GM12878 (cell line): ENCODE results near the gene LDLR. TPM values are rescaled to one million over a fixed set of nuclear protein-coding genes. Genes with fewer than 3 reads are reported as not detected.

Source experiments
- ATAC-seq: fragments of 200-7000 bp; cut with Tn5 transposase; 3 replicates; pipeline ENCODE4 v1.9.1; 2020; ENCODE audit warnings: mild to moderate bottlenecking, moderate library complexity
- BruUV-seq: library from RNA; stranded (reverse); fragments of 400-500 nt; replicated peaks from 2 replicates; lab custom pipeline; 2021; lab: Mats Ljungman, UMichigan
- CTCF ChIA-PET: fragments of 300-600 bp; sonication (Branson Sonifier 250); formaldehyde crosslinking; extraction: SDS; loops from one replicate; lab custom pipeline; 2021; ENCODE audit warnings: inconsistent platforms; lab: Yijun Ruan, JAX
- POLR2A ChIA-PET: fragments of 350-600 bp; formaldehyde crosslinking; extraction: SDS; loops from one replicate; lab custom pipeline; 2021; ENCODE audit warnings: inconsistent platforms; lab: Charles Lee
- RAD21 ChIA-PET: fragments of 300-600 bp; sonication (Branson Sonifier 250); formaldehyde crosslinking; loops from one replicate; lab custom pipeline; 2023; ENCODE audit warnings: antibody characterized with exemption; ENCODE audit not compliant: unreplicated experiment; lab: Charles Lee
- SMC1A ChIA-PET: fragments of 300-600 bp; sonication (Branson Sonifier 250); formaldehyde crosslinking; loops from one replicate; lab custom pipeline; 2023; ENCODE audit not compliant: unreplicated experiment, uncharacterized antibody; lab: Charles Lee
- DNase-seq: peaks from one replicate; pipeline ENCODE4 v3.0.0-alpha.2; 2011; ENCODE audit warnings: low read depth, low spot score
- FAIRE-seq: peaks from 3 replicates; lab custom pipeline; 2011; peaks lifted over from hg19 to GRCh38; lab: Jason Lieb, UNC
- H2AFZ ChIP-seq: 2 replicates; pipeline ENCODE4 v1.6.0; 2011; ENCODE audit warnings: low read depth, low read length, control low read depth; ENCODE audit not compliant: control insufficient read depth
- H3K27ac ChIP-seq: 2 replicates; pipeline ENCODE4 v1.5.1; 2011; ENCODE audit warnings: control low read depth; ENCODE audit not compliant: control insufficient read depth, insufficient read depth
- H3K27me3 ChIP-seq, 2 experiments: replicated peaks in 1 of 2; 2 replicates each; pipeline versions ENCODE4 v1.6.0 to v1.6.1; 2011; ENCODE audit warnings: low read length in 1 of 2; ENCODE audit not compliant: control insufficient read depth in 2 of 2, insufficient read depth in 2 of 2
- H3K36me3 ChIP-seq, 2 experiments: 2 replicates each; pipeline ENCODE4 v1.5.1; 2011; ENCODE audit warnings: low read length in 1 of 2; ENCODE audit not compliant: control insufficient read depth in 2 of 2, insufficient read depth in 2 of 2
- H3K4me1 ChIP-seq: 2 replicates; pipeline ENCODE4 v1.6.1; 2011; ENCODE audit warnings: mild to moderate bottlenecking, low read length, moderate library complexity, mixed read lengths; ENCODE audit not compliant: control insufficient read depth, insufficient read depth
- H3K4me2 ChIP-seq: 2 replicates; pipeline ENCODE4 v1.6.0; 2011; ENCODE audit warnings: control low read depth; ENCODE audit not compliant: control insufficient read depth, insufficient read depth
- H3K4me3 ChIP-seq: fragments of 200-600 bp; sonication (generic); 2 replicates; pipeline ENCODE4 v1.5.1; 2016
- H3K79me2 ChIP-seq: 2 replicates; pipeline ENCODE4 v1.6.0; 2011; ENCODE audit warnings: low read length; ENCODE audit not compliant: control insufficient read depth, insufficient read depth
- H3K9ac ChIP-seq: 2 replicates; pipeline ENCODE4 v1.8.0; 2011; ENCODE audit warnings: low read length, control low read depth, mixed read lengths; ENCODE audit not compliant: control insufficient read depth, insufficient read depth
- H3K9me3 ChIP-seq: replicated peaks from 3 replicates; pipeline ENCODE4 v1.5.1; 2011; ENCODE audit warnings: mild to moderate bottlenecking, low read length; ENCODE audit not compliant: control insufficient read depth, insufficient read depth
- H4K20me1 ChIP-seq: 2 replicates; pipeline ENCODE4 v1.6.0; 2011; ENCODE audit not compliant: control insufficient read depth, insufficient read depth
- FOXM1 ChIP-seq: IDR thresholded peaks from 2 replicates; pipeline ENCODE4 v1.6.1; 2012; ENCODE audit warnings: low read depth, mild to moderate bottlenecking, inconsistent platforms, low read length, moderate library complexity
- GATAD2B ChIP-seq: fragments of 450-650 bp; conservative IDR thresholded peaks from 2 replicates; pipeline ENCODE4 v1.6.1; 2017; ENCODE audit warnings: low read depth, mild to moderate bottlenecking, moderate library complexity
- NFIC ChIP-seq: IDR thresholded peaks from 2 replicates; pipeline ENCODE4 v1.6.1; 2012; ENCODE audit warnings: low read depth, mild to moderate bottlenecking, inconsistent platforms, low read length, moderate library complexity
- RAD21 ChIP-seq: IDR thresholded peaks from 2 replicates; pipeline ENCODE4 v1.6.1; 2011; ENCODE audit warnings: mild to moderate bottlenecking, low read depth, low read length, moderate library complexity; ENCODE audit not compliant: insufficient read depth
- WRNIP1 ChIP-seq: IDR thresholded peaks from 2 replicates; pipeline ENCODE4 v1.6.1; 2011; ENCODE audit warnings: low read depth, low read length, improper control_type of control experiment, borderline replicate concordance
- ZNF24 ChIP-seq: fragments of 450-650 bp; IDR thresholded peaks from 2 replicates; pipeline ENCODE4 v1.6.1; 2017; ENCODE audit warnings: antibody characterized with exemption, mild to moderate bottlenecking
- ZNF622 ChIP-seq: fragments of 450-650 bp; IDR thresholded peaks from 2 replicates; pipeline ENCODE4 v1.6.1; 2017; ENCODE audit warnings: mild to moderate bottlenecking, inconsistent platforms
- WGBS: methylation state at CpG from one replicate; pipeline ENCODE4 v1.1.6; 2016; ENCODE audit warnings: low lambda C conversion rate; ENCODE audit not compliant: insufficient replicate concordance, insufficient coverage; ENCODE audit errors: missing lambda C conversion rate; 5-methylcytosine and 5-hydroxymethylcytosine counted together
- in situ Hi-C: fragments of 300-500 bp; cut with MboI; formaldehyde crosslinking; loops from 9 replicates; pipeline ENCODE4 v1.14.3; 2018; ENCODE audit warnings: mixed read lengths
- intact Hi-C: fragments of 100-400 bp; cut with micrococcal nuclease; formaldehyde crosslinking; loops from one replicate; pipeline ENCODE4 v1.14.2; 2022; ENCODE audit not compliant: unreplicated experiment
- polyA plus RNA-seq, 11 experiments: library from polyadenylated mRNA; depleted of rRNA in 4 of 11; unstranded in 6 of 11; stranded (reverse) in 5 of 11; fragments of >200 nt; fragmentation: Nextera tagmentation in 4 of 11; fragmentation: Illumina TruSeq in 1 of 11; extraction: Ambion mirVana in 4 of 11; extraction: Trizol in 1 of 11; gene quantifications; 1 replicate in 1 of 11; 2 replicates in 10 of 11; pipeline versions ENCODE4 v1.2.1 to v1.2.3, GENCODE V29; 2011 to 2016; ENCODE audit warnings: inconsistent platforms in 2 of 11, missing spikeins in 2 of 11, low read depth in 1 of 11
- total RNA-seq, 4 experiments: library from RNA; depleted of rRNA in 3 of 4; stranded (reverse); fragments of >200 nt in 3 of 4; fragmentation: Illumina TruSeq in 1 of 4; extraction: Trizol in 1 of 4; gene quantifications; 2 replicates each; pipeline versions ENCODE4 v1.2.1 to v1.2.3, GENCODE V29; 2013 to 2021
- TF ChIP-seq, protein P1 (sequence below): fragments of 450-650 bp; formaldehyde crosslinking; IDR thresholded peaks from 2 replicates; pipeline ENCODE4 v1.5.0; 2022; ENCODE audit warnings: mild to moderate bottlenecking, missing genetic modification characterization
- TF ChIP-seq, protein P2 (sequence below): fragments of 450-650 bp; IDR thresholded peaks from 2 replicates; pipeline ENCODE4 v1.6.1; 2018; ENCODE audit warnings: mild to moderate bottlenecking, low read depth, moderate library complexity; ENCODE audit not compliant: partially characterized antibody
- TF ChIP-seq, protein P3 (sequence below): IDR thresholded peaks from 2 replicates; pipeline ENCODE4 v1.6.1; 2012; ENCODE audit warnings: low read depth, low read length, improper control_type of control experiment
- TF ChIP-seq, protein P4 (sequence below): fragments of 450-650 bp; IDR thresholded peaks from 2 replicates; pipeline ENCODE4 v1.6.1; 2016; ENCODE audit warnings: mild to moderate bottlenecking
- TF ChIP-seq, protein P5 (sequence below): IDR thresholded peaks from 2 replicates; pipeline ENCODE4 v1.6.1; 2012; ENCODE audit warnings: low read depth, low read length, improper control_type of control experiment

The LDLR gene
- total and polyA plus RNA-seq, 10 of the 15 experiments (the other 5 are each of a cell fraction or from before 2014, with no cell fraction given), result 11.3 to 59.2 (median 27.3) TPM

DNA sequence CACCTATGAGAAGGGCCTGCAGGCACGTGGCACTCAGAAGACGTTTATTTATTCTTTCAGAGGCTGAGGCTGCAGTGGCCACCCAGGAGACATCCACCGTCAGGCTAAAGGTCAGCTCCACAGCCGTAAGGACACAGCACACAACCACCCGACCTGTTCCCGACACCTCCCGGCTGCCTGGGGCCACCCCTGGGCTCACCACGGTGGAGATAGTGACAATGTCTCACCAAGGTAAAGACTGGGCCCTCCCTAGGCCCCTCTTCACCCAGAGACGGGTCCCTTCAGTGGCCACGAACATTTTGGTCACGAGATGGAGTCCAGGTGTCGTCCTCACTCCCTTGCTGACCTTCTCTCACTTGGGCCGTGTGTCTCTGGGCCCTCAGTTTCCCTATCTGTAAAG, 33.9 kb downstream of the LDLR start:
- TF ChIP-seq, protein P1, sequence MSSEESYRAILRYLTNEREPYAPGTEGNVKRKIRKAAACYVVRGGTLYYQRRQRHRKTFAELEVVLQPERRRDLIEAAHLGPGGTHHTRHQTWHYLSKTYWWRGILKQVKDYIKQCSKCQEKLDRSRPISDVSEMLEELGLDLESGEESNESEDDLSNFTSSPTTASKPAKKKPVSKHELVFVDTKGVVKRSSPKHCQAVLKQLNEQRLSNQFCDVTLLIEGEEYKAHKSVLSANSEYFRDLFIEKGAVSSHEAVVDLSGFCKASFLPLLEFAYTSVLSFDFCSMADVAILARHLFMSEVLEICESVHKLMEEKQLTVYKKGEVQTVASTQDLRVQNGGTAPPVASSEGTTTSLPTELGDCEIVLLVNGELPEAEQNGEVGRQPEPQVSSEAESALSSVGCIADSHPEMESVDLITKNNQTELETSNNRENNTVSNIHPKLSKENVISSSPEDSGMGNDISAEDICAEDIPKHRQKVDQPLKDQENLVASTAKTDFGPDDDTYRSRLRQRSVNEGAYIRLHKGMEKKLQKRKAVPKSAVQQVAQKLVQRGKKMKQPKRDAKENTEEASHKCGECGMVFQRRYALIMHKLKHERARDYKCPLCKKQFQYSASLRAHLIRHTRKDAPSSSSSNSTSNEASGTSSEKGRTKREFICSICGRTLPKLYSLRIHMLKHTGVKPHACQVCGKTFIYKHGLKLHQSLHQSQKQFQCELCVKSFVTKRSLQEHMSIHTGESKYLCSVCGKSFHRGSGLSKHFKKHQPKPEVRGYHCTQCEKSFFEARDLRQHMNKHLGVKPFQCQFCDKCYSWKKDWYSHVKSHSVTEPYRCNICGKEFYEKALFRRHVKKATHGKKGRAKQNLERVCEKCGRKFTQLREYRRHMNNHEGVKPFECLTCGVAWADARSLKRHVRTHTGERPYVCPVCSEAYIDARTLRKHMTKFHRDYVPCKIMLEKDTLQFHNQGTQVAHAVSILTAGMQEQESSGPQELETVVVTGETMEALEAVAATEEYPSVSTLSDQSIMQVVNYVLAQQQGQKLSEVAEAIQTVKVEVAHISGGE (CRISPR knock-in tag), result no peak
- TF ChIP-seq NFIC (no peak), GATAD2B (no peak), ZNF622 (no peak), WRNIP1 (no peak), FOXM1 (no peak), ZNF24 (no peak), RAD21 (no peak)
- TF ChIP-seq, protein P2, sequence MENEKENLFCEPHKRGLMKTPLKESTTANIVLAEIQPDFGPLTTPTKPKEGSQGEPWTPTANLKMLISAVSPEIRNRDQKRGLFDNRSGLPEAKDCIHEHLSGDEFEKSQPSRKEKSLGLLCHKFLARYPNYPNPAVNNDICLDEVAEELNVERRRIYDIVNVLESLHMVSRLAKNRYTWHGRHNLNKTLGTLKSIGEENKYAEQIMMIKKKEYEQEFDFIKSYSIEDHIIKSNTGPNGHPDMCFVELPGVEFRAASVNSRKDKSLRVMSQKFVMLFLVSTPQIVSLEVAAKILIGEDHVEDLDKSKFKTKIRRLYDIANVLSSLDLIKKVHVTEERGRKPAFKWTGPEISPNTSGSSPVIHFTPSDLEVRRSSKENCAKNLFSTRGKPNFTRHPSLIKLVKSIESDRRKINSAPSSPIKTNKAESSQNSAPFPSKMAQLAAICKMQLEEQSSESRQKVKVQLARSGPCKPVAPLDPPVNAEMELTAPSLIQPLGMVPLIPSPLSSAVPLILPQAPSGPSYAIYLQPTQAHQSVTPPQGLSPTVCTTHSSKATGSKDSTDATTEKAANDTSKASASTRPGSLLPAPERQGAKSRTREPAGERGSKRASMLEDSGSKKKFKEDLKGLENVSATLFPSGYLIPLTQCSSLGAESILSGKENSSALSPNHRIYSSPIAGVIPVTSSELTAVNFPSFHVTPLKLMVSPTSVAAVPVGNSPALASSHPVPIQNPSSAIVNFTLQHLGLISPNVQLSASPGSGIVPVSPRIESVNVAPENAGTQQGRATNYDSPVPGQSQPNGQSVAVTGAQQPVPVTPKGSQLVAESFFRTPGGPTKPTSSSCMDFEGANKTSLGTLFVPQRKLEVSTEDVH, result no peak
- TF ChIP-seq, protein P3, sequence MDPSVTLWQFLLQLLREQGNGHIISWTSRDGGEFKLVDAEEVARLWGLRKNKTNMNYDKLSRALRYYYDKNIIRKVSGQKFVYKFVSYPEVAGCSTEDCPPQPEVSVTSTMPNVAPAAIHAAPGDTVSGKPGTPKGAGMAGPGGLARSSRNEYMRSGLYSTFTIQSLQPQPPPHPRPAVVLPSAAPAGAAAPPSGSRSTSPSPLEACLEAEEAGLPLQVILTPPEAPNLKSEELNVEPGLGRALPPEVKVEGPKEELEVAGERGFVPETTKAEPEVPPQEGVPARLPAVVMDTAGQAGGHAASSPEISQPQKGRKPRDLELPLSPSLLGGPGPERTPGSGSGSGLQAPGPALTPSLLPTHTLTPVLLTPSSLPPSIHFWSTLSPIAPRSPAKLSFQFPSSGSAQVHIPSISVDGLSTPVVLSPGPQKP, result no peak
- TF ChIP-seq, protein P4, sequence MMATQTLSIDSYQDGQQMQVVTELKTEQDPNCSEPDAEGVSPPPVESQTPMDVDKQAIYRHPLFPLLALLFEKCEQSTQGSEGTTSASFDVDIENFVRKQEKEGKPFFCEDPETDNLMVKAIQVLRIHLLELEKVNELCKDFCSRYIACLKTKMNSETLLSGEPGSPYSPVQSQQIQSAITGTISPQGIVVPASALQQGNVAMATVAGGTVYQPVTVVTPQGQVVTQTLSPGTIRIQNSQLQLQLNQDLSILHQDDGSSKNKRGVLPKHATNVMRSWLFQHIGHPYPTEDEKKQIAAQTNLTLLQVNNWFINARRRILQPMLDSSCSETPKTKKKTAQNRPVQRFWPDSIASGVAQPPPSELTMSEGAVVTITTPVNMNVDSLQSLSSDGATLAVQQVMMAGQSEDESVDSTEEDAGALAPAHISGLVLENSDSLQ, result no peak
- TF ChIP-seq, protein P5, sequence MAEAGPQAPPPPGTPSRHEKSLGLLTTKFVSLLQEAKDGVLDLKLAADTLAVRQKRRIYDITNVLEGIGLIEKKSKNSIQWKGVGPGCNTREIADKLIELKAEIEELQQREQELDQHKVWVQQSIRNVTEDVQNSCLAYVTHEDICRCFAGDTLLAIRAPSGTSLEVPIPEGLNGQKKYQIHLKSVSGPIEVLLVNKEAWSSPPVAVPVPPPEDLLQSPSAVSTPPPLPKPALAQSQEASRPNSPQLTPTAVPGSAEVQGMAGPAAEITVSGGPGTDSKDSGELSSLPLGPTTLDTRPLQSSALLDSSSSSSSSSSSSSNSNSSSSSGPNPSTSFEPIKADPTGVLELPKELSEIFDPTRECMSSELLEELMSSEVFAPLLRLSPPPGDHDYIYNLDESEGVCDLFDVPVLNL, result no peak
- TF ChIP-seq, all 136 proteins: peak for 0
- no peak for FAIRE-seq
- SMC1A ChIA-PET, result interaction anchor here (0.7 kb wide), 1 partner anchor 169 kb away, joined by 3 read pairs; no protein-coding TSS in a partner anchor
- CTCF ChIA-PET, result no interaction called here
- H3K27ac ChIP-seq, result no peak overlapping the region
- H3K9me3 ChIP-seq, result no peaks in the 10 kb centered on the region
- in situ Hi-C loops, result no loop called here
- RAD21 ChIA-PET, result no interaction called here
- POLR2A ChIA-PET, result interaction anchor here (0.6 kb wide), 1 partner anchor 317 kb away, joined by 3 read pairs; no protein-coding TSS in a partner anchor
- H3K4me2 ChIP-seq, result no peak overlapping the region
- no peaks in the 10 kb centered on the region for H3K4me1 ChIP-seq
- BruUV-seq, result no TSS peak
- H3K36me3 ChIP-seq, result peaks cover 26 to 31% of the 10 kb centered on the region in 2 experiments; a peak in 3 of 4 replicates
- no peaks in the 10 kb centered on the region for H3K79me2 ChIP-seq
- H3K4me3 ChIP-seq, result no peak overlapping the region
- 89% methylated on average over 13 of the region's 13 CpGs for WGBS
- H3K9ac ChIP-seq, result no peak overlapping the region
- H3K27me3 ChIP-seq, result no peaks in the 10 kb centered on the region
- no peak for DNase-seq
- no peak for ATAC-seq
- no peak overlapping the region for H2AFZ ChIP-seq
- intact Hi-C loops, result no loop called here
- H4K20me1 ChIP-seq, result no peaks in the 10 kb centered on the region
